Spleen (tissue), 11 donors: ENCODE data around the gene ATG7. TPM values are rescaled to one million over a fixed set of nuclear protein-coding genes. Genes with fewer than 3 reads are reported as not detected.
A peak's percentile ranks its signal among the peaks of the same experiment; 100 is the strongest.

Experiments used
- DNase-seq: peaks from one replicate; pipeline ENCODE4 v3.0.0-alpha.2; 2020
- H3K27ac ChIP-seq, 8 donors: fragments of 200-600 bp; sonication (generic) in 7 of 8; 1 replicate in 4 of 8; 2 replicates in 4 of 8; pipeline versions ENCODE4 v1.5.0 to v1.8.0; 2016 to 2021; ENCODE audit warnings: inconsistent platforms in 4 of 8, mild to moderate bottlenecking in 4 of 8, moderate library complexity in 1 of 8
- H3K27me3 ChIP-seq, 7 donors: fragments of 200-600 bp; sonication (generic) in 6 of 7; replicated peaks in 1 of 7; 1 replicate in 4 of 7; 2 replicates in 3 of 7; pipeline versions ENCODE4 v1.5.0 to v1.8.0; 2016 to 2021; ENCODE audit warnings: inconsistent platforms in 3 of 7, mild to moderate bottlenecking in 1 of 7
- H3K36me3 ChIP-seq, 6 donors: fragments of 200-600 bp; sonication (generic) in 5 of 6; 1 replicate in 4 of 6; 2 replicates in 2 of 6; pipeline versions ENCODE4 v1.5.0 to v1.8.0; 2016 to 2021; ENCODE audit warnings: inconsistent platforms in 2 of 6
- H3K4me1 ChIP-seq, 6 donors: fragments of 200-600 bp; sonication (generic) in 5 of 6; 1 replicate in 3 of 6; 2 replicates in 3 of 6; pipeline versions ENCODE4 v1.5.0 to v1.8.0; 2016 to 2021; ENCODE audit warnings: inconsistent platforms in 3 of 6
- H3K4me3 ChIP-seq, 8 donors: fragments of 200-600 bp; sonication (generic) in 7 of 8; 1 replicate in 4 of 8; 2 replicates in 4 of 8; pipeline versions ENCODE4 v1.5.0 to v1.8.0; 2016 to 2021; ENCODE audit warnings: inconsistent platforms in 4 of 8, mild to moderate bottlenecking in 4 of 8, moderate library complexity in 2 of 8
- H3K9me3 ChIP-seq, 8 donors: fragments of 200-600 bp; sonication (generic) in 7 of 8; 1 replicate in 4 of 8; 2 replicates in 4 of 8; pipeline versions ENCODE4 v1.5.0 to v1.8.0; 2016 to 2021; ENCODE audit warnings: inconsistent platforms in 4 of 8
- POLR2A ChIP-seq, 3 donors: fragments of 450-650 bp; IDR thresholded peaks; one replicate each; pipeline ENCODE4 v1.5.1; 2017; ENCODE audit warnings: antibody characterized with exemption in 3 of 3, mild to moderate bottlenecking in 1 of 3
- POLR2AphosphoS5 ChIP-seq, 3 donors: sonication (generic); formaldehyde crosslinking; IDR thresholded peaks; one replicate each; pipeline ENCODE4 v1.5.1; 2017; ENCODE audit warnings: antibody characterized with exemption in 3 of 3
- WGBS, 5 donors: extraction: QIAGEN DNeasy Blood & Tissue Kit in 3 of 5; methylation state at CpG; one replicate each; pipeline versions ENCODE4 v1.1.5 to v1.1.7; 2013 to 2018; 5-methylcytosine and 5-hydroxymethylcytosine counted together
- intact Hi-C: fragments of 100-400 bp; cut with DNase I; formaldehyde crosslinking; loops from one replicate; pipeline ENCODE4 v1.15.0; 2023; ENCODE audit warnings: low total_unique reads
- polyA plus RNA-seq, 3 donors: library from polyadenylated mRNA; stranded (reverse); fragments of 200-250 nt; gene quantifications; one replicate each; pipeline ENCODE4 v1.2.1, GENCODE V29; 2013
- total RNA-seq, 7 donors: library from RNA; depleted of rRNA in 3 of 7; stranded (reverse); fragments of >200 nt in 3 of 7; fragmentation: NEBNext Ultra II Directional in 4 of 7; extraction: Animal tissue kit (Norgen Biotek cat#: 25700) in 4 of 7; gene quantifications; one replicate each; pipeline versions ENCODE4 v1.1.0 to v1.2.1, GENCODE V29; 2016 to 2021
- TF ChIP-seq, protein P1 (sequence below), 11 experiments: fragments of 200-600 bp in 7 of 11; fragments of 450-650 bp in 4 of 11; sonication (generic) in 4 of 11; IDR thresholded peaks in 8 of 11; conservative IDR thresholded peaks in 3 of 11; 1 replicate in 7 of 11; 2 replicates in 4 of 11; pipeline versions ENCODE4 v1.4.0 to v1.8.0; 2016 to 2021; ENCODE audit warnings: antibody characterized with exemption in 11 of 11, inconsistent platforms in 4 of 11, mild to moderate bottlenecking in 1 of 11
- donor health status: healthy with polysubstance abuse.
- donor health status: DM: no; HTN: no; CAD: no; lungs with moderate emphysema.
- donor health status: DM: no; HTN: no; CAD: no.
- donor health status: Bipolar disorder and iron deficiency.
- donor health status: healthy.
- donor health status: DM: no; HTN: no; CAD: no.
- donor health status: DM: yes; HTN: yes; CAD: no.

Gene ATG7
- total and polyA plus RNA-seq, 10 donors = 7.5 to 114 (median 77.1) TPM

- H3K36me3 ChIP-seq = peaks cover 0 to 23% (median 0%) of the 10 kb centered on the region in 6 donors
- 78 to 91% (median 84%) methylated on average over 5 of the region's 5 CpGs for WGBS, 5 donors
- DNase-seq = no peak
- TF ChIP-seq POLR2AphosphoS5 (IDR thresholded peaks at IDR 0.05) (no peak), POLR2A (IDR thresholded peaks at IDR 0.05) (no peak)
- TF ChIP-seq, protein P1, sequence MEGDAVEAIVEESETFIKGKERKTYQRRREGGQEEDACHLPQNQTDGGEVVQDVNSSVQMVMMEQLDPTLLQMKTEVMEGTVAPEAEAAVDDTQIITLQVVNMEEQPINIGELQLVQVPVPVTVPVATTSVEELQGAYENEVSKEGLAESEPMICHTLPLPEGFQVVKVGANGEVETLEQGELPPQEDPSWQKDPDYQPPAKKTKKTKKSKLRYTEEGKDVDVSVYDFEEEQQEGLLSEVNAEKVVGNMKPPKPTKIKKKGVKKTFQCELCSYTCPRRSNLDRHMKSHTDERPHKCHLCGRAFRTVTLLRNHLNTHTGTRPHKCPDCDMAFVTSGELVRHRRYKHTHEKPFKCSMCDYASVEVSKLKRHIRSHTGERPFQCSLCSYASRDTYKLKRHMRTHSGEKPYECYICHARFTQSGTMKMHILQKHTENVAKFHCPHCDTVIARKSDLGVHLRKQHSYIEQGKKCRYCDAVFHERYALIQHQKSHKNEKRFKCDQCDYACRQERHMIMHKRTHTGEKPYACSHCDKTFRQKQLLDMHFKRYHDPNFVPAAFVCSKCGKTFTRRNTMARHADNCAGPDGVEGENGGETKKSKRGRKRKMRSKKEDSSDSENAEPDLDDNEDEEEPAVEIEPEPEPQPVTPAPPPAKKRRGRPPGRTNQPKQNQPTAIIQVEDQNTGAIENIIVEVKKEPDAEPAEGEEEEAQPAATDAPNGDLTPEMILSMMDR (IDR thresholded peaks at IDR 0.05 in 8 of 11, conservative IDR thresholded peaks at IDR 0.05 in 3 of 11) = no peak
- H3K9me3 ChIP-seq = no peaks in the 10 kb centered on the region
- no peaks in the 10 kb centered on the region for H3K27me3 ChIP-seq
- no peak overlapping the region for H3K4me3 ChIP-seq
- peak overlapping the region in 4 of 8 donors; percentile 28 to 45 (median 40) for H3K27ac ChIP-seq
- peaks cover 16 to 99% (median 51%) of the 10 kb centered on the region in 6 donors for H3K4me1 ChIP-seq
- intact Hi-C loops = loop anchor here (10.0 kb wide), 1 partner anchor 46 kb away; no protein-coding TSS in a partner anchor
Observed at GRCh38 chr3:11588338-11588737, 316.1 kb downstream of the ATG7 start.

DNA sequence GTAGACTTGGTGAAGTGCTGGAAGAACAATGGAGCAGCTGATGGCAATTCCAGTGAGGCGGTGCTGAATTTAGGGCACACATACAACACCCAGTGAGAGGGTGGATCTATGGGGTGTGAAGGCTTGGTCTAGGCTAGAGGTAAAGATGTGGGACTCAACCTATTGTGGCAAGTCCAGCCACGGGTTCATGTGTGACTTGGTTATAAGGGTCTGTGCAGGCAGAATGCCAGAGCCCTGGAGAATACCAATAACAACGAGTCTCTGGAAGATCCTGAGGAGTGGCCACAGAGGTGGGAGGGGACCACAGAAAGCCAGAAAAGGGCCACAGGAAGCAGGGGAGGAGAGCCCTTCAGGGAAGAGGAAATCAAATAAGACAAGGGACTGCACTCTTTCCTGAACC is 316.6 kb downstream of the ATG7 start:
- H3K9me3 ChIP-seq = no peaks in the 10 kb centered on the region
- WGBS, 5 donors = 52 to 66% (median 60%) methylated on average over 3 of the region's 3 CpGs
- peaks cover 0 to 25% (median 0%) of the 10 kb centered on the region in 6 donors for H3K36me3 ChIP-seq
- no peak overlapping the region for H3K4me3 ChIP-seq
- TF ChIP-seq POLR2A (IDR thresholded peaks at IDR 0.05) (no peak), POLR2AphosphoS5 (IDR thresholded peaks at IDR 0.05) (no peak)
- TF ChIP-seq, protein P1 (IDR thresholded peaks at IDR 0.05 in 8 of 11, conservative IDR thresholded peaks at IDR 0.05 in 3 of 11) = no peak
- peak overlapping the region in 3 of 8 donors; percentile 28 to 41 (median 39) for H3K27ac ChIP-seq
- intact Hi-C loops = loop anchor here (10.0 kb wide), 1 partner anchor 46 kb away; no protein-coding TSS in a partner anchor
- peaks cover 16 to 99% (median 49%) of the 10 kb centered on the region in 6 donors for H3K4me1 ChIP-seq
- DNase-seq = no peak
- H3K27me3 ChIP-seq = no peaks in the 10 kb centered on the region

DNA sequence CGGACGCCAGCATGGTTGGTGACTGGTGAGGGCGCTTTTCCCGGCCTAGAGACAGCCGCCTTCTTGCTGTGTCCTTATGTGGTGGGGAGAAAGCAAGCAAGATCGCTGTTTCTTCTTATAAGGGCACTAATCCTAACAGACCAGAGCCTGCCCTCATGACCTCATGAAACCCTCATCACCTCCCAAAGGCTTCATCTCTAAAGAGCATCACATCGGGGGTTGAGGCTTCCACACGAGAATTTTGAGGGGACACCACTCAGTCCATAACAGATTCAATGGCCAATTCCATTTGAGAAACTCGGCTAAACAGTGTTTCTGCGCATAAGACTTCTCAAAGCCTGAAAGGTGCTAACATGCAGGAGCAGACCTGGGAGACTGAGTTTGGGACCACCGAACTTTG is 317.5 kb downstream of the ATG7 start:
- Histone ChIP-seq H3K4me3 (no peak overlapping the region), H3K4me1 (peaks cover 14 to 91% (median 46%) of the 10 kb centered on the region in 6 donors), H3K27ac (peak overlapping the region in 1 of 8 donors; percentile 0), H3K36me3 (peaks cover 0 to 34% (median 0%) of the 10 kb centered on the region in 6 donors), H3K27me3 (no peaks in the 10 kb centered on the region), H3K9me3 (no peaks in the 10 kb centered on the region)
- intact Hi-C loops = loop anchor here (10.0 kb wide), 1 partner anchor 45 kb away; no protein-coding TSS in a partner anchor
- TF ChIP-seq, protein P1 (IDR thresholded peaks at IDR 0.05 in 8 of 11, conservative IDR thresholded peaks at IDR 0.05 in 3 of 11) = no peak
- TF ChIP-seq POLR2A (IDR thresholded peaks at IDR 0.05) (no peak), POLR2AphosphoS5 (IDR thresholded peaks at IDR 0.05) (no peak)
- 78 to 87% (median 86%) methylated on average over 11 of the region's 11 CpGs for WGBS, 5 donors
- no peak for DNase-seq

GRCh38 chr3:11591002-11591355 is 318.8 kb downstream of the ATG7 start:
- no peaks in the 10 kb centered on the region for H3K9me3 ChIP-seq
- 58 to 74% (median 68%) methylated on average over 7 of the region's 7 CpGs for WGBS, 5 donors
- DNase-seq = no peak
- peak overlapping the region in 6 of 8 donors; percentile 18 to 66 (median 36) for H3K27ac ChIP-seq
- TF ChIP-seq, protein P1 (IDR thresholded peaks at IDR 0.05 in 8 of 11, conservative IDR thresholded peaks at IDR 0.05 in 3 of 11) = no peak
- no peak for TF ChIP-seq POLR2A (IDR thresholded peaks at IDR 0.05)
- TF ChIP-seq POLR2AphosphoS5 (IDR thresholded peaks at IDR 0.05) = no peak
- no peaks in the 10 kb centered on the region for H3K27me3 ChIP-seq
- peaks cover 0 to 36% (median 0%) of the 10 kb centered on the region in 6 donors for H3K36me3 ChIP-seq
- intact Hi-C loops = no loop called here
- H3K4me1 ChIP-seq = peaks cover 14 to 79% (median 44%) of the 10 kb centered on the region in 6 donors
- H3K4me3 ChIP-seq = no peak overlapping the region
